Parathyroid adenoma (tissue), 2 donors: ENCODE data around the gene HELZ.

Source experiments
- H2AFZ ChIP-seq: fragments of 300-600 bp; sonication (generic); one replicate; pipeline ENCODE4 v1.7.0; 2017; ENCODE audit warnings: antibody characterized with exemption, mild to moderate bottlenecking
- H3K27ac ChIP-seq: fragments of 300-600 bp; sonication (generic); one replicate; pipeline ENCODE4 v1.7.0; 2017
- H3K27me3 ChIP-seq: fragments of 300-600 bp; sonication (generic); one replicate; pipeline ENCODE4 v1.7.0; 2017; ENCODE audit warnings: low read length; ENCODE audit not compliant: control insufficient read depth, insufficient read depth
- H3K36me3 ChIP-seq: fragments of 300-600 bp; sonication (generic); one replicate; pipeline ENCODE4 v1.7.0; 2017; ENCODE audit warnings: low read length; ENCODE audit not compliant: control insufficient read depth, insufficient read depth
- H3K4me1 ChIP-seq: fragments of 300-600 bp; sonication (generic); one replicate; pipeline ENCODE4 v1.7.0; 2017; ENCODE audit warnings: control low read depth
- H3K4me2 ChIP-seq: fragments of 300-600 bp; sonication (generic); one replicate; pipeline ENCODE4 v1.7.0; 2017; ENCODE audit warnings: low read length
- H3K4me3 ChIP-seq: fragments of 300-600 bp; sonication (generic); one replicate; pipeline ENCODE4 v1.7.0; 2017; ENCODE audit warnings: low read depth, low read length
- H3K79me2 ChIP-seq: fragments of 300-600 bp; sonication (generic); one replicate; pipeline ENCODE4 v1.7.0; 2017; ENCODE audit warnings: control low read depth
- H3K9ac ChIP-seq: fragments of 300-600 bp; sonication (generic); one replicate; pipeline ENCODE4 v1.7.0; 2017; ENCODE audit warnings: mild to moderate bottlenecking
- H3K9me3 ChIP-seq: fragments of 300-600 bp; sonication (generic); one replicate; pipeline ENCODE4 v1.7.0; 2017; ENCODE audit warnings: low read length; ENCODE audit not compliant: control insufficient read depth
- TF ChIP-seq, protein P1 (sequence below): fragments of 300-600 bp; sonication (generic); IDR thresholded peaks from one replicate; pipeline ENCODE4 v1.7.0; 2017; ENCODE audit warnings: antibody characterized with exemption, mild to moderate bottlenecking
- donor health status: primary hyperparathyroidism.

Gene HELZ

DNA sequence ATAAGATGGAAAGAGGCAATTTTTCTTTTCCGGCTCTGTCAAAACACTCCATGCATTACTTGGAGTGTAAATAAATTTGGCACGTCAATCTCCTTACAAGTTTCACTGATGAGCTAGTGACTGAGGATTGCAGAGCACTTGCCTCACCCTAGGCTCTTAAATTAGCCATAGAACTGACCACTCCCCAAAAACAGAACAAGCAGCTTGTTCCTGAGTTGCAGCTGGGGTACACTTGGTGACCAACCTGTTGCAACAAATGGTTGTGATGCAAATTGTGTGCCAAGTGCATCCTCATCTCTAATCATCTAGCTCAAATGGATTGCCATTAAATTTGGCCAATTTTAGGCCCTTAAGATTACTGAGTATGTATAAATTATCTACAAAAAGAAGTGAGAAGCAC is 133.7 kb downstream of the HELZ start:
- TF ChIP-seq, protein P1, sequence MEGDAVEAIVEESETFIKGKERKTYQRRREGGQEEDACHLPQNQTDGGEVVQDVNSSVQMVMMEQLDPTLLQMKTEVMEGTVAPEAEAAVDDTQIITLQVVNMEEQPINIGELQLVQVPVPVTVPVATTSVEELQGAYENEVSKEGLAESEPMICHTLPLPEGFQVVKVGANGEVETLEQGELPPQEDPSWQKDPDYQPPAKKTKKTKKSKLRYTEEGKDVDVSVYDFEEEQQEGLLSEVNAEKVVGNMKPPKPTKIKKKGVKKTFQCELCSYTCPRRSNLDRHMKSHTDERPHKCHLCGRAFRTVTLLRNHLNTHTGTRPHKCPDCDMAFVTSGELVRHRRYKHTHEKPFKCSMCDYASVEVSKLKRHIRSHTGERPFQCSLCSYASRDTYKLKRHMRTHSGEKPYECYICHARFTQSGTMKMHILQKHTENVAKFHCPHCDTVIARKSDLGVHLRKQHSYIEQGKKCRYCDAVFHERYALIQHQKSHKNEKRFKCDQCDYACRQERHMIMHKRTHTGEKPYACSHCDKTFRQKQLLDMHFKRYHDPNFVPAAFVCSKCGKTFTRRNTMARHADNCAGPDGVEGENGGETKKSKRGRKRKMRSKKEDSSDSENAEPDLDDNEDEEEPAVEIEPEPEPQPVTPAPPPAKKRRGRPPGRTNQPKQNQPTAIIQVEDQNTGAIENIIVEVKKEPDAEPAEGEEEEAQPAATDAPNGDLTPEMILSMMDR, result no peak
- Histone ChIP-seq H3K4me1 (no peaks in the 10 kb centered on the region), H3K9me3 (no peaks in the 10 kb centered on the region), H3K27ac (no peak overlapping the region), H3K27me3 (no peaks in the 10 kb centered on the region), H3K36me3 (no peaks in the 10 kb centered on the region), H2AFZ (no peak overlapping the region), H3K79me2 (peaks cover 3% of the 10 kb centered on the region), H3K4me2 (no peak overlapping the region), H3K4me3 (no peak overlapping the region), H3K9ac (no peak overlapping the region)

DNA sequence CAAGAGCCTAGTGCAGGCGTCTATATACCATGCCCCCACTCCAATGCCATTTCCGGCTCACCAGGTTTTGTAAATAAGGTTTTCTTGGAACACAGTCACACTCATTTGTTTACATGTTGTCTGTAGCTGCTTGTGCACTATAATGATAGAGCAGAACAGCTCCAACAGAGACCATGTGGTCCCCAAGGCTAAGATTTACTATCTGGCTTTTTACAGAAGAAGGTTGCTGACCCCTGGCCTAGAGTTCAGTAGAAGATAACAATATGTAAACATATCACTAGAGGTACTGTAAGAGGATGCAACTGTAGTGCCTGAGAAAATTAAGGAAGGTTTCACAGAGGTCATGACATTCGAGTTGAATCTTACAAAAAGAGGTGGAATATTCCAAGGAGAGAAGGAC is 134.4 kb downstream of the HELZ start:
- Histone ChIP-seq H3K4me1 (no peaks in the 10 kb centered on the region), H3K79me2 (peaks cover 3% of the 10 kb centered on the region), H3K9ac (no peak overlapping the region), H3K9me3 (no peaks in the 10 kb centered on the region), H3K27me3 (no peaks in the 10 kb centered on the region), H3K4me3 (no peak overlapping the region), H2AFZ (no peak overlapping the region), H3K4me2 (no peak overlapping the region), H3K27ac (no peak overlapping the region), H3K36me3 (no peaks in the 10 kb centered on the region)
- TF ChIP-seq, protein P1, result no peak

DNA sequence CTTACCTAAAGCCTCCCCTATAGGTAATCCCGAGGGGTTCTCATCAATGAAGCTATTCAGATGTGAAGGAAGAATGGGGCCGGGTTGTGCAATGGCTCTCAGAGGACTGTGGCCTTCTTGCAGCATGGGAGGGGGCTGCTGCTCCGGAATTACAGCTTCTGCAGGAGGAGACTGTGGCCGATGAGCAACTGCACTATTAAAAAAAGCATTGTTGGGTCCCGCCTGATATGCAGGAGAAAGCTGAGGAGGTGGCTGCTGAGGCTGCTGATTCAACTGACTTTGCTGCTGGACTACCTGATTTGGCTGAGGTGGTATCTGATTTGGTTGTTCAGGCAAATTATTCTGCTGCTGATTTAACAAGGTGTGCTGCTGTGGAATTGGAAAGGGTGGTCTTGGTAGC is 135.9 kb downstream of the HELZ start:
- no peak overlapping the region for H3K4me3 ChIP-seq
- no peaks in the 10 kb centered on the region for H3K27me3 ChIP-seq
- H3K9me3 ChIP-seq, result no peaks in the 10 kb centered on the region
- H3K79me2 ChIP-seq, result peaks cover 3% of the 10 kb centered on the region
- no peak overlapping the region for H3K4me2 ChIP-seq
- H3K27ac ChIP-seq, result no peak overlapping the region
- H3K4me1 ChIP-seq, result no peaks in the 10 kb centered on the region
- no peak overlapping the region for H3K9ac ChIP-seq
- TF ChIP-seq, protein P1, result no peak
- no peak overlapping the region for H2AFZ ChIP-seq
- H3K36me3 ChIP-seq, result no peaks in the 10 kb centered on the region

DNA sequence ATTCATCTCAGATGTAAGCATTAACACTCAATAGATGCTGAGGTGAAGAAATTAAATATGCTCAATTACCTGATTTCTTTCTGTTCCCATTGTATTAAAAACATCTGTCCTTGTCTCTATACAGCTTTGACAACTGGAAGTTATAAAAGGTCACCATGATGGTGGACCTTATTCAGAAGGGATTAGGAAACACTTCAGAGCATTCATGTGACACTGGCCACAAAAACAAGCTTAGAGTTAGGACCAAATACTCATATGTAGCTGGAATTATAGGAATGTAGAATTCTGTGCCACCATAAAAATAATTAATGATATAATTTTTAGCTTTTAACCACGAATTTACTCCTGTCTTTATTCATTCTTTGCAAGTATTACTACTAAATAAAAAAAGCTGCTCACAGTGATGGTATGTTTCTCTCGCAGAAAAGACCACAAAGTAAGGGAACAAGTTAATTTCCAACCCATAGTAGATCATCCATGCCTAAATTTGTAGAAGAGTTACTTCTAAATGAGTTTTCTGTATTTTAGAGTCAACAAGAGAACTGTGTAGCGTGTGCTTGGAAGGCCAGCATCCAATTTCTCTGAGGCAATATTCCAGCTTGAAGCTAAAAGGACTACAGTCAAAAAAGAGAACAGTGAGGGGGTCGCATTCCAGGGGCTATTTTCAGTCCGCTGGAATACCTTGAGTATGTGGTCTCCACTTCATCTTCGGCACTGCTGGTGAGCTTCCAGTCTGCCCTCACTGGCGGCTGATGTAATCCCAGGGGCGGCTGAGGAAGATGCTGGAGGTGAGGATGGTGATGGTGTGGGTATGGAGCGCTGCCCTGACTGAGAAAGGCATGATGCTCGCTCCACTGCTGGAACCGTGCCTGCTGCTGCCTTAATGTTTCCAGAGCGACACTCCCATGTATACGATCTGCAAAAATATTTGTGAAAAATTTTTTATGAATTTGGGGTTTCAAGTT is 136.9 kb downstream of the HELZ start:
- TF ChIP-seq, protein P1, result no peak
- Histone ChIP-seq H3K27ac (no peak overlapping the region), H3K4me3 (no peak overlapping the region), H3K9me3 (no peaks in the 10 kb centered on the region), H3K9ac (no peak overlapping the region), H3K36me3 (no peaks in the 10 kb centered on the region), H3K4me1 (no peaks in the 10 kb centered on the region), H3K4me2 (no peak overlapping the region), H2AFZ (no peak overlapping the region), H3K79me2 (peaks cover 7% of the 10 kb centered on the region), H3K27me3 (no peaks in the 10 kb centered on the region)

DNA sequence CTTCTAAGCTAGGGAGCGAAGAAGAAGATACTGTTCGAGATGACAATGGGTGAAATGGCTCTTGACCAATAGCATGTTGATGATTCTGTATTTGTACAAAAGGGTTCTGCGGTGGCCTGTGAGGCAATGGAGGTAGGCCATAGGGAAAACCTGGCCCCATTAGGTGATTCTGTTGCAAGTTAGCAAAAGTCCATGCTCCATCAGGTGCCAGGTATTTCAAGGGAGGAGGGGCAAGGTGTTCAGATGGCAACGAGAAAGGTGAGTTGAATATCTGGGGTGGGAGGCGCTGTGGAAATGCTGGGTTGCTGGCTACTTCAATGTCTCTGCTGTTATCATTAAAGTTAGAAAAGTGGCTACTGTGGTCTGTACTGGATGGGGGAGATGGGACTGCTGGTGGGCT is 137.8 kb downstream of the HELZ start:
- Histone ChIP-seq H3K9ac (no peak overlapping the region), H3K9me3 (no peaks in the 10 kb centered on the region), H3K27me3 (no peaks in the 10 kb centered on the region), H3K79me2 (peaks cover 6% of the 10 kb centered on the region), H3K4me2 (no peak overlapping the region), H3K4me3 (no peak overlapping the region), H3K4me1 (no peaks in the 10 kb centered on the region), H3K27ac (no peak overlapping the region), H3K36me3 (no peaks in the 10 kb centered on the region), H2AFZ (no peak overlapping the region)
- TF ChIP-seq, protein P1, result no peak
